ENCODE data around the gene SYNPR.

GRCh38 chr3:63325386-63325785, 47.3 kb downstream of the SYNPR start:
- TF ChIP-seq, protein P1, sequence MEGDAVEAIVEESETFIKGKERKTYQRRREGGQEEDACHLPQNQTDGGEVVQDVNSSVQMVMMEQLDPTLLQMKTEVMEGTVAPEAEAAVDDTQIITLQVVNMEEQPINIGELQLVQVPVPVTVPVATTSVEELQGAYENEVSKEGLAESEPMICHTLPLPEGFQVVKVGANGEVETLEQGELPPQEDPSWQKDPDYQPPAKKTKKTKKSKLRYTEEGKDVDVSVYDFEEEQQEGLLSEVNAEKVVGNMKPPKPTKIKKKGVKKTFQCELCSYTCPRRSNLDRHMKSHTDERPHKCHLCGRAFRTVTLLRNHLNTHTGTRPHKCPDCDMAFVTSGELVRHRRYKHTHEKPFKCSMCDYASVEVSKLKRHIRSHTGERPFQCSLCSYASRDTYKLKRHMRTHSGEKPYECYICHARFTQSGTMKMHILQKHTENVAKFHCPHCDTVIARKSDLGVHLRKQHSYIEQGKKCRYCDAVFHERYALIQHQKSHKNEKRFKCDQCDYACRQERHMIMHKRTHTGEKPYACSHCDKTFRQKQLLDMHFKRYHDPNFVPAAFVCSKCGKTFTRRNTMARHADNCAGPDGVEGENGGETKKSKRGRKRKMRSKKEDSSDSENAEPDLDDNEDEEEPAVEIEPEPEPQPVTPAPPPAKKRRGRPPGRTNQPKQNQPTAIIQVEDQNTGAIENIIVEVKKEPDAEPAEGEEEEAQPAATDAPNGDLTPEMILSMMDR (IDR thresholded peaks at IDR 0.05; ENCODE audit: insufficient read depth, low read depth, low read length) = no peak
- TF ChIP-seq EZH2 (IDR thresholded peaks at IDR 0.05; ENCODE audit: insufficient read depth, low read length) = no peak
